H1 (cell line): Measurements from ENCODE around the gene FNDC5. TPM values are rescaled to one million over a fixed set of nuclear protein-coding genes. Genes with fewer than 3 reads are reported as not detected.

Experiments
- CTCF ChIA-PET: fragments of 300-600 bp; sonication (Branson Sonifier 250); formaldehyde crosslinking; loops from one replicate; lab custom pipeline; 2021; ENCODE audit not compliant: partially characterized antibody; lab: Charles Lee
- POLR2A ChIA-PET: fragments of 300-600 bp; sonication (Branson Sonifier 250); formaldehyde crosslinking; loops from one replicate; lab custom pipeline; 2021; ENCODE audit warnings: inconsistent platforms; ENCODE audit not compliant: partially characterized antibody; lab: Charles Lee
- DNase-seq, 2 experiments: peaks; one replicate each; pipeline versions ENCODE4 v3.0.0 to v3.0.0-alpha.2; 2010 to 2022; ENCODE audit warnings: low spot score in 2 of 2, low read depth in 1 of 2, mixed read lengths in 1 of 2
- FAIRE-seq: peaks from 2 replicates; lab custom pipeline; 2011; peaks lifted over from hg19 to GRCh38; lab: Jason Lieb, UNC
- H2AFZ ChIP-seq: 2 replicates; pipeline ENCODE4 v1.8.1; 2012; ENCODE audit warnings: low read length, inconsistent platforms
- H2AK5ac ChIP-seq: 2 replicates; pipeline ENCODE4 v1.6.1; 2013; ENCODE audit warnings: low read depth, low read length
- H2BK120ac ChIP-seq: replicated peaks from 2 replicates; pipeline ENCODE3; 2013; ENCODE audit warnings: low read depth, low read length, inconsistent platforms
- H2BK12ac ChIP-seq: 2 replicates; pipeline ENCODE4 v1.6.1; 2013; ENCODE audit warnings: low read depth, low read length
- H2BK15ac ChIP-seq: 2 replicates; pipeline ENCODE4 v1.6.1; 2013; ENCODE audit warnings: low read length
- H2BK20ac ChIP-seq: 2 replicates; pipeline ENCODE4 v1.6.1; 2013; ENCODE audit warnings: low read length
- H2BK5ac ChIP-seq: 2 replicates; pipeline ENCODE4 v1.6.1; 2013; ENCODE audit warnings: low read depth, low read length
- H3K14ac ChIP-seq: 2 replicates; pipeline ENCODE4 v1.6.1; 2013; ENCODE audit warnings: inconsistent platforms; ENCODE audit not compliant: insufficient read length
- H3K18ac ChIP-seq: 2 replicates; pipeline ENCODE4 v1.6.1; 2013; ENCODE audit warnings: low read length; ENCODE audit errors: extremely low read depth
- H3K23ac ChIP-seq: 2 replicates; pipeline ENCODE4 v1.6.1; 2013; ENCODE audit warnings: inconsistent platforms; ENCODE audit not compliant: insufficient read length
- H3K23me2 ChIP-seq: 2 replicates; pipeline ENCODE4 v1.6.1; 2013; ENCODE audit warnings: low read depth, low read length
- H3K27ac ChIP-seq: 2 replicates; pipeline ENCODE4 v1.6.1; 2011; ENCODE audit warnings: low read depth, low read length, inconsistent platforms
- H3K27me3 ChIP-seq, 4 experiments: replicated peaks in 1 of 4; 1 replicate in 1 of 4; 2 replicates in 3 of 4; pipeline versions ENCODE4 v1.6.1 to v1.8.1; 2011 to 2013; ENCODE audit warnings: low read length in 3 of 4, mild to moderate bottlenecking in 3 of 4, inconsistent platforms in 2 of 4, mixed read lengths in 2 of 4, moderate library complexity in 1 of 4; ENCODE audit not compliant: control insufficient read depth in 3 of 4, insufficient read depth in 3 of 4; ENCODE audit errors: extremely low read depth in 1 of 4
- H3K36me3 ChIP-seq, 4 experiments: 2 replicates each; pipeline versions ENCODE4 v1.6.1 to v1.8.1; 2011 to 2013; ENCODE audit warnings: mild to moderate bottlenecking in 4 of 4, low read length in 3 of 4, moderate library complexity in 2 of 4, control low read depth in 1 of 4, inconsistent platforms in 1 of 4; ENCODE audit not compliant: insufficient read depth in 4 of 4, control insufficient read depth in 2 of 4
- H3K4ac ChIP-seq: replicated peaks from 2 replicates; pipeline ENCODE3; 2013; ENCODE audit warnings: low read length, low read depth, mixed read lengths, inconsistent platforms; ENCODE audit not compliant: insufficient read length
- H3K4me1 ChIP-seq, 4 experiments: replicated peaks in 1 of 4; 1 replicate in 1 of 4; 2 replicates in 3 of 4; pipeline versions ENCODE4 v1.6.1 to v1.8.1; 2011 to 2013; ENCODE audit warnings: low read length in 3 of 4, inconsistent platforms in 2 of 4, mixed read lengths in 1 of 4; ENCODE audit not compliant: insufficient read depth in 4 of 4, control insufficient read depth in 3 of 4
- H3K4me2 ChIP-seq, 2 experiments: 2 replicates each; pipeline versions ENCODE4 v1.6.1 to v1.8.1; 2011 to 2013; ENCODE audit warnings: low read depth in 2 of 2, low read length in 2 of 2, control low read depth in 1 of 2, inconsistent platforms in 1 of 2, mild to moderate bottlenecking in 1 of 2; ENCODE audit not compliant: insufficient read depth in 1 of 2
- H3K4me3 ChIP-seq, 4 experiments: fragments of 200-600, 300-600 bp in 1 of 4; sonication (generic), shearing (Covaris generic), sonication (Bioruptor Twin) in 1 of 4; 2 replicates each; pipeline versions ENCODE4 v1.5.1 to v1.8.1; 2011 to 2016; ENCODE audit warnings: low read length in 4 of 4, low read depth in 3 of 4, control low read depth in 2 of 4, inconsistent platforms in 2 of 4, mild to moderate bottlenecking in 2 of 4, mixed read lengths in 1 of 4, moderate library complexity in 1 of 4; ENCODE audit not compliant: insufficient read depth in 2 of 4; ENCODE audit errors: extremely low read depth in 1 of 4
- H3K56ac ChIP-seq: replicated peaks from 2 replicates; pipeline ENCODE3; 2013; ENCODE audit warnings: low read depth, mild to moderate bottlenecking, mixed read lengths, low read length, inconsistent platforms; ENCODE audit not compliant: insufficient read length
- H3K79me1 ChIP-seq: 2 replicates; pipeline ENCODE4 v1.6.1; 2013; ENCODE audit warnings: low read depth, low read length, control low read depth
- H3K79me2 ChIP-seq, 2 experiments: 2 replicates each; pipeline versions ENCODE4 v1.6.1 to v1.8.1; 2012 to 2013; ENCODE audit warnings: low read length in 2 of 2, mild to moderate bottlenecking in 2 of 2, inconsistent platforms in 1 of 2; ENCODE audit not compliant: insufficient read depth in 2 of 2, control insufficient read depth in 1 of 2
- H3K9ac ChIP-seq, 4 experiments: replicated peaks in 1 of 4; 1 replicate in 1 of 4; 2 replicates in 3 of 4; pipeline versions ENCODE4 v1.6.1 to v1.8.1; 2011 to 2013; ENCODE audit warnings: low read depth in 3 of 4, low read length in 3 of 4, control low read depth in 2 of 4, mild to moderate bottlenecking in 2 of 4, moderate library complexity in 2 of 4, inconsistent platforms in 1 of 4; ENCODE audit errors: extremely low read depth in 1 of 4
- H3K9me3 ChIP-seq, 2 experiments: 2 replicates each; pipeline versions ENCODE4 v1.6.1 to v1.8.1; 2012 to 2013; ENCODE audit warnings: mild to moderate bottlenecking in 2 of 2, moderate library complexity in 2 of 2, control low read depth in 1 of 2, inconsistent platforms in 1 of 2, low read depth in 1 of 2, low read length in 1 of 2, mixed read lengths in 1 of 2; ENCODE audit not compliant: insufficient read depth in 2 of 2
- H4K20me1 ChIP-seq, 2 experiments: replicated peaks in 1 of 2; 2 replicates each; pipeline versions ENCODE3 to v1.8.1; 2011 to 2013; ENCODE audit warnings: inconsistent platforms in 2 of 2, low read length in 2 of 2, mild to moderate bottlenecking in 1 of 2; ENCODE audit not compliant: insufficient read depth in 2 of 2, control insufficient read depth in 1 of 2
- H4K5ac ChIP-seq: 2 replicates; pipeline ENCODE4 v1.6.1; 2013; ENCODE audit warnings: low read length, low read depth, mixed read lengths, inconsistent platforms; ENCODE audit not compliant: insufficient read length
- H4K8ac ChIP-seq: 2 replicates; pipeline ENCODE4 v1.8.0; 2013; ENCODE audit warnings: mild to moderate bottlenecking, moderate library complexity, low read length, inconsistent platforms; ENCODE audit not compliant: insufficient read depth; ENCODE audit errors: extremely low read depth
- H4K91ac ChIP-seq: replicated peaks from 2 replicates; pipeline ENCODE3; 2013; ENCODE audit warnings: low read length, mixed read lengths, inconsistent platforms; ENCODE audit not compliant: insufficient read length
- ASH2L ChIP-seq: fragments of 200-600, 300-600 bp; sonication (generic); IDR thresholded peaks from one replicate; pipeline ENCODE4 v1.7.1; 2017; ENCODE audit warnings: low read length
- BRCA1 ChIP-seq: IDR thresholded peaks from 2 replicates; pipeline ENCODE4 v1.6.1; 2012; ENCODE audit warnings: low read depth, low read length, improper control_type of control experiment
- CTBP2 ChIP-seq: IDR thresholded peaks from 2 replicates; pipeline ENCODE4 v1.7.0; 2011; ENCODE audit warnings: borderline replicate concordance, mild to moderate bottlenecking, moderate library complexity, mixed read lengths, low read length; ENCODE audit not compliant: insufficient read depth, insufficient read length
- HDAC6 ChIP-seq: IDR thresholded peaks from one replicate; pipeline ENCODE4 v1.7.1; 2012; ENCODE audit warnings: low read depth, mild to moderate bottlenecking, inconsistent platforms, low read length, moderate library complexity
- KDM4A ChIP-seq: IDR thresholded peaks from one replicate; pipeline ENCODE4 v1.7.1; 2012; ENCODE audit warnings: low read depth, mild to moderate bottlenecking, moderate library complexity, low read length, inconsistent platforms; ENCODE audit not compliant: severe bottlenecking
- NANOG ChIP-seq: IDR thresholded peaks from 2 replicates; pipeline ENCODE4 v1.6.1; 2011; ENCODE audit warnings: low read length, low read depth, mild to moderate bottlenecking, inconsistent platforms; ENCODE audit not compliant: insufficient read depth, poor library complexity, severe bottlenecking
- RFX5 ChIP-seq: IDR thresholded peaks from 2 replicates; pipeline ENCODE4 v1.6.1; 2011; ENCODE audit warnings: low read depth, low read length, improper control_type of control experiment, borderline replicate concordance
- RNF2 ChIP-seq: fragments of 200-900, 300-1000 bp; sonication (generic); IDR thresholded peaks from 2 replicates; pipeline ENCODE4 v1.7.1; 2016; ENCODE audit warnings: borderline replicate concordance, low read depth, mild to moderate bottlenecking, antibody characterized with exemption, low read length; ENCODE audit not compliant: poor library complexity, severe bottlenecking; ENCODE audit errors: missing control alignments
- TAF1 ChIP-seq: IDR thresholded peaks from 2 replicates; pipeline ENCODE4 v1.6.1; 2011; ENCODE audit warnings: mild to moderate bottlenecking, low read depth, low read length
- YY1 ChIP-seq: IDR thresholded peaks from 2 replicates; pipeline ENCODE4 v1.6.1; 2011; ENCODE audit warnings: low read depth, mild to moderate bottlenecking, low read length
- WGBS, 2 experiments: shearing (Covaris generic) in 1 of 2; methylation state at CpG; one replicate each; pipeline versions ENCODE4 v1.1.6 to v1.1.7; 2013 to 2015; ENCODE audit warnings: low lambda C conversion rate in 2 of 2, mixed read lengths in 2 of 2, inconsistent platforms in 1 of 2, low coverage in 1 of 2, missing lambda C conversion rate in 1 of 2; ENCODE audit not compliant: insufficient replicate concordance in 2 of 2, insufficient coverage in 1 of 2, insufficient read length in 1 of 2; ENCODE audit errors: extremely low coverage in 1 of 2, missing lambda C conversion rate in 1 of 2; 5-methylcytosine and 5-hydroxymethylcytosine counted together
- polyA plus RNA-seq, 7 experiments: library from polyadenylated mRNA; depleted of rRNA in 3 of 7; stranded (reverse) in 5 of 7; unstranded in 2 of 7; fragments of >200 nt in 5 of 7; fragments of 200-250 nt in 2 of 7; gene quantifications; 1 replicate in 5 of 7; 2 replicates in 1 of 7; 4 replicates in 1 of 7; pipeline versions ENCODE4 v1.2.1 to v1.2.3, GENCODE V29; 2011 to 2013; ENCODE audit warnings: missing spikeins in 2 of 7, mixed read lengths in 2 of 7
- total RNA-seq: library from RNA; stranded (reverse); fragmentation: NEBNext Ultra II Directional; extraction: Animal tissue kit (Norgen Biotek cat#: 25700); gene quantifications from 2 replicates; pipeline ENCODE4 v1.2.1, GENCODE V29; 2021

Gene FNDC5
- total and polyA plus RNA-seq, 2 of the 8 experiments (the other 6 are each of a cell fraction or from before 2014, with no cell fraction given), result 1.8 to 2.0 TPM

DNA sequence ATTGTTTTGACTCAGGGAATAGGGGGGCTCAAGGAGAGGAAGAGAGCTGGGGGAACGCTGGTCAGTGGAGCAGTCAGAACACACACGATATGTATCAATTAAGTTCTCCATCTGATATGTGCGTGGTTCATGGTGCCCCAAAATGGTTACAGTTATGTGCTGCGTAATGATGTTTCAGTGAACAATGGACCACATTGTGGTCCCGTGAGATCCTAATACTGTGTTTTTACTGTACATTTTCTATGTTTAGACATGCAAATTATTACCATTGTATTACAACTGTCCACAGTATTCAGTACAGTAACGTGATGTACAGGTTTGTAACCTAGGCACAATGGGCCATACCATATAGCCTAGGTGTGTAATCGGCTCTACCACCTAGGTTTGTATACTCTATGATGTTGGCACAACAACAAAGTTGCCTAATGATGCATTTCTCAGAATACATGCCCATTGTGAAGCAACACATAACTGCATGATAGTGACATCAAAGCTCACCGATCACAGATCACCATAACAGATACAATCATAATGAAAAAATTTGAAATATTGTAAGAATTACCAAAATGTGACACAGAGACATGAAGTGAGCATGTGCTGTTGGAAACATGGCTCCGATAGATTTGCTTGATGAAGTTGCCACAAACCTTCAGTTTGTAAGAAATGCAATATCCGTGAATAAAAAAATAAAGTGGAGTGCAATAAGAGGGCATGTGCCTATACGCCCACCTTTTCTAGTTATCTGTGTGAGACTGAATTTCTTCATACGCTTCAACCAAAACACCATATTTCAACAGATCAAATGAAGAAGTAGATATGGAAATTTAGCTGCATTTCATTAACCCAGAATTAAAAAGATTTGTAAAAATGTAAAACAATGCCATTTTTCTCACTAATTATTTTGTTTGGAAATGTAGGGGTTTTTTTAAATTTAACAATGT is 45.3 kb upstream of the FNDC5 start:
- H2BK120ac ChIP-seq, result no peak overlapping the region
- H4K91ac ChIP-seq, result no peak overlapping the region
- H3K23ac ChIP-seq, result no peak overlapping the region
- H3K36me3 ChIP-seq, result no peaks in the 10 kb centered on the region
- no peak overlapping the region for H2BK15ac ChIP-seq
- no peak overlapping the region for H3K56ac ChIP-seq
- H3K9ac ChIP-seq, result no peak overlapping the region
- no peak overlapping the region for H2BK12ac ChIP-seq
- no peaks in the 10 kb centered on the region for H3K79me2 ChIP-seq
- no peak overlapping the region for H2BK20ac ChIP-seq
- no peak for FAIRE-seq
- no peak overlapping the region for H3K14ac ChIP-seq
- no peak overlapping the region for H4K5ac ChIP-seq
- H3K4me2 ChIP-seq, result no peak overlapping the region
- H3K79me1 ChIP-seq, result no peaks in the 10 kb centered on the region
- ChIA-PET CTCF (interaction anchor here (1.0 to 1.8 kb wide), 5 partner anchors 10 to 91 kb away, joined by 3 to 5 read pairs (median 4); no protein-coding TSS in a partner anchor), POLR2A (interaction anchor here (1.0 kb wide), 1 partner anchor 18 kb away, joined by 3 read pairs; no protein-coding TSS in a partner anchor)
- no peaks in the 10 kb centered on the region for H3K23me2 ChIP-seq
- H4K20me1 ChIP-seq, result no peaks in the 10 kb centered on the region
- no peak for DNase-seq
- H3K27me3 ChIP-seq, result peaks cover 0 to 2% (median 0%) of the 10 kb centered on the region in 4 experiments; a peak in 1 of 7 replicates
- 0 out of 2 replicates have a peak overlapping the region, but pooled peaks have one; percentile 21 for H2AFZ ChIP-seq
- no peak overlapping the region for H2BK5ac ChIP-seq
- no peaks in the 10 kb centered on the region for H3K9me3 ChIP-seq
- H3K18ac ChIP-seq, result no peak overlapping the region
- 94% methylated on average over 12 of the region's 12 CpGs; no CpG with 5 or more reads in 1 of the 2 experiments for WGBS, 2 experiments
- H3K4ac ChIP-seq, result no peak overlapping the region
- TF ChIP-seq KDM4A, result no peak
- no peak for TF ChIP-seq RNF2
- TF ChIP-seq CTBP2, result no peak
- no peak for TF ChIP-seq RFX5
- no peak for TF ChIP-seq NANOG
- TF ChIP-seq BRCA1, result no peak
- TF ChIP-seq TAF1, result no peak
- no peak for TF ChIP-seq HDAC6
- no peak for TF ChIP-seq ASH2L
- TF ChIP-seq YY1, result no peak
- H3K4me3 ChIP-seq, result no peak overlapping the region
- H2AK5ac ChIP-seq, result no peak overlapping the region
- H3K27ac ChIP-seq, result no peak overlapping the region
- no peaks in the 10 kb centered on the region for H3K4me1 ChIP-seq
- no peak overlapping the region for H4K8ac ChIP-seq
